GM12878 (cell line): ENCODE data around the gene MDN1. TPM values are rescaled to one million over a fixed set of nuclear protein-coding genes. Genes with fewer than 3 reads are reported as not detected.

Experiments used
- ATAC-seq: fragments of 200-7000 bp; cut with Tn5 transposase; 3 replicates; pipeline ENCODE4 v1.9.1; 2020; ENCODE audit warnings: mild to moderate bottlenecking, moderate library complexity
- BruUV-seq: library from RNA; stranded (reverse); fragments of 400-500 nt; replicated peaks from 2 replicates; lab custom pipeline; 2021; lab: Mats Ljungman, UMichigan
- CTCF ChIA-PET: fragments of 300-600 bp; sonication (Branson Sonifier 250); formaldehyde crosslinking; extraction: SDS; loops from one replicate; lab custom pipeline; 2021; ENCODE audit warnings: inconsistent platforms; lab: Yijun Ruan, JAX
- POLR2A ChIA-PET: fragments of 350-600 bp; formaldehyde crosslinking; extraction: SDS; loops from one replicate; lab custom pipeline; 2021; ENCODE audit warnings: inconsistent platforms; lab: Charles Lee
- RAD21 ChIA-PET: fragments of 300-600 bp; sonication (Branson Sonifier 250); formaldehyde crosslinking; loops from one replicate; lab custom pipeline; 2023; ENCODE audit warnings: antibody characterized with exemption; ENCODE audit not compliant: unreplicated experiment; lab: Charles Lee
- SMC1A ChIA-PET: fragments of 300-600 bp; sonication (Branson Sonifier 250); formaldehyde crosslinking; loops from one replicate; lab custom pipeline; 2023; ENCODE audit not compliant: unreplicated experiment, uncharacterized antibody; lab: Charles Lee
- DNase-seq: peaks from one replicate; pipeline ENCODE4 v3.0.0-alpha.2; 2011; ENCODE audit warnings: low read depth, low spot score
- FAIRE-seq: peaks from 3 replicates; lab custom pipeline; 2011; peaks lifted over from hg19 to GRCh38; lab: Jason Lieb, UNC
- H2AFZ ChIP-seq: 2 replicates; pipeline ENCODE4 v1.6.0; 2011; ENCODE audit warnings: low read depth, low read length, control low read depth; ENCODE audit not compliant: control insufficient read depth
- H3K27ac ChIP-seq: 2 replicates; pipeline ENCODE4 v1.5.1; 2011; ENCODE audit warnings: control low read depth; ENCODE audit not compliant: control insufficient read depth, insufficient read depth
- H3K27me3 ChIP-seq, 2 experiments: replicated peaks in 1 of 2; 2 replicates each; pipeline versions ENCODE4 v1.6.0 to v1.6.1; 2011; ENCODE audit warnings: low read length in 1 of 2; ENCODE audit not compliant: control insufficient read depth in 2 of 2, insufficient read depth in 2 of 2
- H3K36me3 ChIP-seq, 2 experiments: 2 replicates each; pipeline ENCODE4 v1.5.1; 2011; ENCODE audit warnings: low read length in 1 of 2; ENCODE audit not compliant: control insufficient read depth in 2 of 2, insufficient read depth in 2 of 2
- H3K4me1 ChIP-seq: 2 replicates; pipeline ENCODE4 v1.6.1; 2011; ENCODE audit warnings: mild to moderate bottlenecking, low read length, moderate library complexity, mixed read lengths; ENCODE audit not compliant: control insufficient read depth, insufficient read depth
- H3K4me2 ChIP-seq: 2 replicates; pipeline ENCODE4 v1.6.0; 2011; ENCODE audit warnings: control low read depth; ENCODE audit not compliant: control insufficient read depth, insufficient read depth
- H3K4me3 ChIP-seq: fragments of 200-600 bp; sonication (generic); 2 replicates; pipeline ENCODE4 v1.5.1; 2016
- H3K79me2 ChIP-seq: 2 replicates; pipeline ENCODE4 v1.6.0; 2011; ENCODE audit warnings: low read length; ENCODE audit not compliant: control insufficient read depth, insufficient read depth
- H3K9ac ChIP-seq: 2 replicates; pipeline ENCODE4 v1.8.0; 2011; ENCODE audit warnings: low read length, control low read depth, mixed read lengths; ENCODE audit not compliant: control insufficient read depth, insufficient read depth
- H3K9me3 ChIP-seq: replicated peaks from 3 replicates; pipeline ENCODE4 v1.5.1; 2011; ENCODE audit warnings: mild to moderate bottlenecking, low read length; ENCODE audit not compliant: control insufficient read depth, insufficient read depth
- H4K20me1 ChIP-seq: 2 replicates; pipeline ENCODE4 v1.6.0; 2011; ENCODE audit not compliant: control insufficient read depth, insufficient read depth
- BHLHE40 ChIP-seq, 2 experiments: fragments of 450-650 bp in 1 of 2; IDR thresholded peaks; 2 replicates each; pipeline ENCODE4 v1.6.1; 2011 to 2017; ENCODE audit warnings: low read depth in 2 of 2, borderline replicate concordance in 1 of 2, improper control_type of control experiment in 1 of 2, low read length in 1 of 2, mild to moderate bottlenecking in 1 of 2
- CHD4 ChIP-seq: fragments of 200-600 bp; sonication (generic); IDR thresholded peaks from 2 replicates; pipeline ENCODE4 v1.6.1; 2016; ENCODE audit warnings: mild to moderate bottlenecking
- EED ChIP-seq: sonication (generic); IDR thresholded peaks from 2 replicates; pipeline ENCODE4 v1.6.1; 2016; ENCODE audit warnings: antibody characterized with exemption, low read depth
- POLR2AphosphoS2 ChIP-seq: IDR thresholded peaks from 2 replicates; pipeline ENCODE4 v1.6.1; 2011; ENCODE audit warnings: low read depth, mild to moderate bottlenecking, low read length, improper control_type of control experiment, moderate library complexity
- RAD51 ChIP-seq: fragments of 450-650 bp; IDR thresholded peaks from 2 replicates; pipeline ENCODE4 v1.6.1; 2016; ENCODE audit warnings: moderate library complexity, mild to moderate bottlenecking, inconsistent platforms
- WGBS: methylation state at CpG from one replicate; pipeline ENCODE4 v1.1.6; 2016; ENCODE audit warnings: low lambda C conversion rate; ENCODE audit not compliant: insufficient replicate concordance, insufficient coverage; ENCODE audit errors: missing lambda C conversion rate; 5-methylcytosine and 5-hydroxymethylcytosine counted together
- in situ Hi-C: fragments of 300-500 bp; cut with MboI; formaldehyde crosslinking; loops from 9 replicates; pipeline ENCODE4 v1.14.3; 2018; ENCODE audit warnings: mixed read lengths
- intact Hi-C: fragments of 100-400 bp; cut with micrococcal nuclease; formaldehyde crosslinking; loops from one replicate; pipeline ENCODE4 v1.14.2; 2022; ENCODE audit not compliant: unreplicated experiment
- polyA plus RNA-seq, 11 experiments: library from polyadenylated mRNA; depleted of rRNA in 4 of 11; unstranded in 6 of 11; stranded (reverse) in 5 of 11; fragments of >200 nt; fragmentation: Nextera tagmentation in 4 of 11; fragmentation: Illumina TruSeq in 1 of 11; extraction: Ambion mirVana in 4 of 11; extraction: Trizol in 1 of 11; gene quantifications; 1 replicate in 1 of 11; 2 replicates in 10 of 11; pipeline versions ENCODE4 v1.2.1 to v1.2.3, GENCODE V29; 2011 to 2016; ENCODE audit warnings: inconsistent platforms in 2 of 11, missing spikeins in 2 of 11, low read depth in 1 of 11
- total RNA-seq, 4 experiments: library from RNA; depleted of rRNA in 3 of 4; stranded (reverse); fragments of >200 nt in 3 of 4; fragmentation: Illumina TruSeq in 1 of 4; extraction: Trizol in 1 of 4; gene quantifications; 2 replicates each; pipeline versions ENCODE4 v1.2.1 to v1.2.3, GENCODE V29; 2013 to 2021
- TF ChIP-seq, protein P1 (sequence below): IDR thresholded peaks from 2 replicates; pipeline ENCODE4 v1.6.1; 2012; ENCODE audit warnings: low read depth, low read length, improper control_type of control experiment
- TF ChIP-seq, protein P2 (sequence below): fragments of 150-350 bp; IDR thresholded peaks from 2 replicates; pipeline ENCODE4 v1.6.1; 2016; ENCODE audit warnings: low read depth, low read length

The MDN1 gene
- total and polyA plus RNA-seq, 10 of the 15 experiments (the other 5 are each of a cell fraction or from before 2014, with no cell fraction given), result 14.3 to 50.1 (median 22.1) TPM

DNA sequence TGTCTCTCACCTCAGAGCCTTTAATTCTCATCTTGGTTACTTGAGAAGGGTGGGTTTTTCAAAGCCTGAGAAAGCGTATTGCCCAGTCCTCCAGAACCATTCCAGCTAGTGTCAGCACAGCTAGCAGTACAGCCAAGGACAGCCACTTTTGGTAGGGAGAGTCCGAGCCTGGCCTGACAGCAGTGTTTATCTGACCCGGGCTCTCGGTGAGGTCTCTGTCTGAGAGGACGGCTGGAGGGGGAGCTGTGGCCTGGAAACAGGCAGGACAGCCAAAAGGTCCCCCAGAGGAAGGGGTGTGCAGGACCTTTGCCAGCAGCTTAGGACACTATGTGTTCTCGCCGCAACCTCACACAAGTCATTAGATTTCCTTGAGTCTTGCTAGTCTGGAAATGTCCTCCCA lies 219.9 kb downstream of the MDN1 start:
- ChIA-PET CTCF (interaction anchor here (1.2 to 4.3 kb wide), 3 partner anchors 10 to 228 kb away, joined by 4 to 24 read pairs (median 5); no protein-coding TSS in a partner anchor), RAD21 (interaction anchor here (1.3 kb wide), 1 partner anchor 10 kb away, joined by 3 read pairs; no protein-coding TSS in a partner anchor), SMC1A (interaction anchor here (0.6 to 1.5 kb wide), 4 partner anchors 10 to 524 kb away, joined by 3 to 5 read pairs (median 4); no protein-coding TSS in a partner anchor), POLR2A (no interaction called here)
- in situ Hi-C loops (no loop called here), intact Hi-C loops (loop anchor here (5.0 kb wide), 2 partner anchors 167 to 227 kb away; partner anchors contain the start of gene ANKRD6)
- no peak for DNase-seq
- BruUV-seq, result no TSS peak
- H3K4me3 ChIP-seq, result no peak overlapping the region
- peaks cover 17% of the 10 kb centered on the region for H3K4me1 ChIP-seq
- no peaks in the 10 kb centered on the region for H4K20me1 ChIP-seq
- no peak overlapping the region for H3K4me2 ChIP-seq
- H3K27ac ChIP-seq, result no peak overlapping the region
- no peak overlapping the region for H3K9ac ChIP-seq
- no peaks in the 10 kb centered on the region for H3K79me2 ChIP-seq
- no peak overlapping the region for H2AFZ ChIP-seq
- TF ChIP-seq POLR2AphosphoS2, result no peak
- TF ChIP-seq, protein P1, sequence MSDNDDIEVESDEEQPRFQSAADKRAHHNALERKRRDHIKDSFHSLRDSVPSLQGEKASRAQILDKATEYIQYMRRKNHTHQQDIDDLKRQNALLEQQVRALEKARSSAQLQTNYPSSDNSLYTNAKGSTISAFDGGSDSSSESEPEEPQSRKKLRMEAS, result no peak
- no peak for TF ChIP-seq CHD4
- TF ChIP-seq BHLHE40 (IDR thresholded peaks at IDR 0.05; ENCODE audit: borderline replicate concordance in 1 of 2, low read depth in 2 of 2, low read length in 1 of 2), result no peak
- TF ChIP-seq RAD51, result no peak
- TF ChIP-seq, protein P2, sequence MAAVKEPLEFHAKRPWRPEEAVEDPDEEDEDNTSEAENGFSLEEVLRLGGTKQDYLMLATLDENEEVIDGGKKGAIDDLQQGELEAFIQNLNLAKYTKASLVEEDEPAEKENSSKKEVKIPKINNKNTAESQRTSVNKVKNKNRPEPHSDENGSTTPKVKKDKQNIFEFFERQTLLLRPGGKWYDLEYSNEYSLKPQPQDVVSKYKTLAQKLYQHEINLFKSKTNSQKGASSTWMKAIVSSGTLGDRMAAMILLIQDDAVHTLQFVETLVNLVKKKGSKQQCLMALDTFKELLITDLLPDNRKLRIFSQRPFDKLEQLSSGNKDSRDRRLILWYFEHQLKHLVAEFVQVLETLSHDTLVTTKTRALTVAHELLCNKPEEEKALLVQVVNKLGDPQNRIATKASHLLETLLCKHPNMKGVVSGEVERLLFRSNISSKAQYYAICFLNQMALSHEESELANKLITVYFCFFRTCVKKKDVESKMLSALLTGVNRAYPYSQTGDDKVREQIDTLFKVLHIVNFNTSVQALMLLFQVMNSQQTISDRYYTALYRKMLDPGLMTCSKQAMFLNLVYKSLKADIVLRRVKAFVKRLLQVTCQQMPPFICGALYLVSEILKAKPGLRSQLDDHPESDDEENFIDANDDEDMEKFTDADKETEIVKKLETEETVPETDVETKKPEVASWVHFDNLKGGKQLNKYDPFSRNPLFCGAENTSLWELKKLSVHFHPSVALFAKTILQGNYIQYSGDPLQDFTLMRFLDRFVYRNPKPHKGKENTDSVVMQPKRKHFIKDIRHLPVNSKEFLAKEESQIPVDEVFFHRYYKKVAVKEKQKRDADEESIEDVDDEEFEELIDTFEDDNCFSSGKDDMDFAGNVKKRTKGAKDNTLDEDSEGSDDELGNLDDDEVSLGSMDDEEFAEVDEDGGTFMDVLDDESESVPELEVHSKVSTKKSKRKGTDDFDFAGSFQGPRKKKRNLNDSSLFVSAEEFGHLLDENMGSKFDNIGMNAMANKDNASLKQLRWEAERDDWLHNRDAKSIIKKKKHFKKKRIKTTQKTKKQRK, result no peak
- TF ChIP-seq EED, result no peak
- 72% methylated on average over 7 of the region's 7 CpGs for WGBS
- H3K36me3 ChIP-seq, result no peaks in the 10 kb centered on the region; a peak in 1 of 4 replicates
- no peak for ATAC-seq
- no peaks in the 10 kb centered on the region for H3K9me3 ChIP-seq
- no peak for FAIRE-seq
- H3K27me3 ChIP-seq, result no peaks in the 10 kb centered on the region
